RWPE2 (cell line): ENCODE results near the gene BTBD9.

ENCODE experiments used
- ATAC-seq: fragments of 200-7000 bp; cut with Tn5 transposase; 3 replicates; pipeline ENCODE4 v1.9.1; 2021; ENCODE audit warnings: low read depth
- DNase-seq: peaks from one replicate; pipeline ENCODE4 v3.0.0-alpha.2; 2020; ENCODE audit warnings: low spot score
- H3K27ac ChIP-seq: fragments of 450-650 bp; 2 replicates; pipeline ENCODE4 v1.5.1; 2017; ENCODE audit warnings: mild to moderate bottlenecking; ENCODE audit not compliant: poor library complexity, severe bottlenecking
- H3K27me3 ChIP-seq: fragments of 250-450 bp; sonication (Bioruptor Pico); 2 replicates; pipeline ENCODE4 v1.5.1; 2021; ENCODE audit warnings: mild to moderate bottlenecking, moderate library complexity; ENCODE audit not compliant: insufficient read depth, poor library complexity, severe bottlenecking
- H3K36me3 ChIP-seq: fragments of 250-450 bp; sonication (Bioruptor Pico); 2 replicates; pipeline ENCODE4 v1.5.1; 2020; ENCODE audit warnings: low read depth, mild to moderate bottlenecking, moderate library complexity
- H3K4me1 ChIP-seq: fragments of 250-450 bp; sonication (Bioruptor Pico); 2 replicates; pipeline ENCODE4 v1.5.1; 2021; ENCODE audit warnings: mild to moderate bottlenecking, moderate library complexity; ENCODE audit not compliant: insufficient read depth, poor library complexity, severe bottlenecking
- H3K4me3 ChIP-seq: fragments of 250-450 bp; sonication (Bioruptor Pico); 2 replicates; pipeline ENCODE4 v1.5.1; 2021; ENCODE audit warnings: mild to moderate bottlenecking, moderate library complexity; ENCODE audit not compliant: severe bottlenecking
- H3K9me3 ChIP-seq: fragments of 250-450 bp; sonication (Bioruptor Pico); 2 replicates; pipeline ENCODE4 v1.5.1; 2021; ENCODE audit warnings: mild to moderate bottlenecking, moderate library complexity; ENCODE audit not compliant: severe bottlenecking
- CTCF ChIP-seq: fragments of 450-650 bp; IDR thresholded peaks from one replicate; pipeline ENCODE4 v1.5.1; 2017; ENCODE audit warnings: mild to moderate bottlenecking, moderate library complexity; ENCODE audit not compliant: poor library complexity, severe bottlenecking

BTBD9 gene

GRCh38 chr6:38323216-38323615 is 316.5 kb downstream of the BTBD9 start:
- no peak overlapping the region for H3K27ac ChIP-seq
- DNase-seq: no peak
- H3K27me3 ChIP-seq: no peaks in the 10 kb centered on the region
- H3K4me1 ChIP-seq: no peaks in the 10 kb centered on the region
- H3K36me3 ChIP-seq: no peaks in the 10 kb centered on the region
- ATAC-seq: no peak
- no peak for TF ChIP-seq CTCF
- no peak overlapping the region for H3K4me3 ChIP-seq
- H3K9me3 ChIP-seq: no peaks in the 10 kb centered on the region

- no peaks in the 10 kb centered on the region for H3K36me3 ChIP-seq
- ATAC-seq (no peak), DNase-seq (no peak)
- no peak overlapping the region for H3K4me3 ChIP-seq
- no peak overlapping the region for H3K27ac ChIP-seq
- H3K27me3 ChIP-seq: no peaks in the 10 kb centered on the region
- H3K4me1 ChIP-seq: no peaks in the 10 kb centered on the region
- TF ChIP-seq CTCF: no peak
- H3K9me3 ChIP-seq: no peaks in the 10 kb centered on the region
Observed at GRCh38 chr6:38322138-38322537, 317.6 kb downstream of the BTBD9 start.

- Histone ChIP-seq H3K27me3 (no peaks in the 10 kb centered on the region), H3K36me3 (no peaks in the 10 kb centered on the region), H3K4me1 (no peaks in the 10 kb centered on the region), H3K9me3 (no peaks in the 10 kb centered on the region), H3K27ac (no peak overlapping the region), H3K4me3 (no peak overlapping the region)
- ATAC-seq: no peak
- DNase-seq: no peak
- TF ChIP-seq CTCF: no peak
Observed at GRCh38 chr6:38320843-38321242, 318.9 kb downstream of the BTBD9 start.

- no peak for DNase-seq
- ATAC-seq: no peak
- Histone ChIP-seq H3K27me3 (no peaks in the 10 kb centered on the region), H3K4me3 (no peak overlapping the region), H3K4me1 (no peaks in the 10 kb centered on the region), H3K36me3 (no peaks in the 10 kb centered on the region), H3K9me3 (no peaks in the 10 kb centered on the region), H3K27ac (no peak overlapping the region)
- no peak for TF ChIP-seq CTCF
Observed at GRCh38 chr6:38320358-38320757, 319.4 kb downstream of the BTBD9 start.

- TF ChIP-seq CTCF: no peak
- H3K27ac ChIP-seq: no peak overlapping the region
- DNase-seq: no peak
Observed at GRCh38 chr6:38319256-38320212, 320.2 kb downstream of the BTBD9 start.

More at GRCh38 chr6:38319256-38320212, 320.2 kb downstream of the BTBD9 start:
- H3K27me3 ChIP-seq: no peaks in the 10 kb centered on the region
- H3K4me1 ChIP-seq: no peaks in the 10 kb centered on the region
- ATAC-seq: no peak; the same call in 2 of the 3 replicates
- H3K36me3 ChIP-seq: no peaks in the 10 kb centered on the region
- H3K4me3 ChIP-seq: no peak overlapping the region
- no peaks in the 10 kb centered on the region for H3K9me3 ChIP-seq
